Keratinocyte (primary cell): ENCODE results near the gene ACBD6.

Experiments used
- CTCF ChIP-seq, 3 experiments: IDR thresholded peaks in 1 of 3; conservative IDR thresholded peaks in 1 of 3; optimal IDR thresholded peaks in 1 of 3; 2 replicates in 2 of 3; 3 replicates in 1 of 3; pipeline versions ENCODE3 to v1.5.1; 2011; ENCODE audit warnings: low read length in 3 of 3, mild to moderate bottlenecking in 3 of 3, moderate library complexity in 2 of 3, control low read depth in 1 of 3, inconsistent platforms in 1 of 3; ENCODE audit not compliant: insufficient read depth in 2 of 3; ENCODE audit errors: extremely low read depth in 1 of 3
- EZH2 ChIP-seq: IDR thresholded peaks from one replicate; pipeline ENCODE4 v1.6.1; 2012; ENCODE audit warnings: inconsistent platforms, mild to moderate bottlenecking, low read length, moderate library complexity

GRCh38 chr1:180501865-180502360 lies 464 bp downstream of the ACBD6 start:
- TF ChIP-seq CTCF (optimal IDR thresholded peaks at IDR 0.05 in 1 of 3, IDR thresholded peaks at IDR 0.05 in 1 of 3, conservative IDR thresholded peaks at IDR 0.05 in 1 of 3; ENCODE audit: extremely low read depth in 1 of 3, insufficient read depth in 2 of 3, low read length in 3 of 3) (peak in 2 of 3 experiments; percentile 21 to 26), EZH2 (no peak)
